GM23338 (cell line): ENCODE measurements around the gene ANP32E.

Experiments
- CREB1 ChIP-seq: fragments of 250-450 bp; sonication (Bioruptor Pico); IDR thresholded peaks from 2 replicates; pipeline ENCODE4 v1.5.0; 2020; ENCODE audit warnings: low read depth, mild to moderate bottlenecking, moderate library complexity
- EZH2 ChIP-seq: fragments of 200-600 bp; sonication (generic); IDR thresholded peaks from one replicate; pipeline ENCODE4 v1.8.0; 2017; ENCODE audit warnings: antibody characterized with exemption, mild to moderate bottlenecking, low read depth; ENCODE audit not compliant: unreplicated experiment
- EZH2phosphoT487 ChIP-seq: fragments of 200-600 bp; sonication (generic); IDR thresholded peaks from one replicate; pipeline ENCODE4 v1.8.1; 2018; ENCODE audit warnings: antibody characterized with exemption; ENCODE audit not compliant: unreplicated experiment
- JUNB ChIP-seq: IDR thresholded peaks from one replicate; pipeline ENCODE4 v1.6.1; 2016; ENCODE audit warnings: antibody characterized with exemption; ENCODE audit not compliant: unreplicated experiment
- POLR2AphosphoS5 ChIP-seq: IDR thresholded peaks from 2 replicates; pipeline ENCODE4 v1.6.1; 2016; ENCODE audit warnings: antibody characterized with exemption, low read depth
- ZNF114 ChIP-seq: fragments of 250-450 bp; sonication (Bioruptor Pico); IDR thresholded peaks from 2 replicates; pipeline ENCODE4 v1.5.0; 2020; ENCODE audit warnings: mild to moderate bottlenecking, moderate library complexity
- ZNF331 ChIP-seq: fragments of 250-450 bp; sonication (Bioruptor Pico); IDR thresholded peaks from 2 replicates; pipeline ENCODE4 v1.5.0; 2020; ENCODE audit warnings: low read depth, mild to moderate bottlenecking, moderate library complexity
- TF ChIP-seq, protein P1 (sequence below), 2 experiments: fragments of 200-600 bp in 1 of 2; sonication (generic) in 1 of 2; conservative IDR thresholded peaks; 2 replicates each; pipeline versions ENCODE4 v1.5.1 to v1.6.1; 2016 to 2017; ENCODE audit warnings: antibody characterized with exemption in 2 of 2, low read depth in 2 of 2, mild to moderate bottlenecking in 2 of 2, moderate library complexity in 1 of 2
- TF ChIP-seq, protein P2 (sequence below): IDR thresholded peaks from 2 replicates; pipeline ENCODE4 v1.6.1; 2016; ENCODE audit warnings: antibody characterized with exemption
- TF ChIP-seq, protein P3 (sequence below): IDR thresholded peaks from one replicate; pipeline ENCODE4 v1.6.1; 2018; ENCODE audit warnings: antibody characterized with exemption; ENCODE audit not compliant: unreplicated experiment
- TF ChIP-seq, protein P4 (sequence below): fragments of 250-450 bp; sonication (Bioruptor Pico); IDR thresholded peaks from 2 replicates; pipeline ENCODE4 v1.5.0; 2020; ENCODE audit warnings: mild to moderate bottlenecking, moderate library complexity

DNA sequence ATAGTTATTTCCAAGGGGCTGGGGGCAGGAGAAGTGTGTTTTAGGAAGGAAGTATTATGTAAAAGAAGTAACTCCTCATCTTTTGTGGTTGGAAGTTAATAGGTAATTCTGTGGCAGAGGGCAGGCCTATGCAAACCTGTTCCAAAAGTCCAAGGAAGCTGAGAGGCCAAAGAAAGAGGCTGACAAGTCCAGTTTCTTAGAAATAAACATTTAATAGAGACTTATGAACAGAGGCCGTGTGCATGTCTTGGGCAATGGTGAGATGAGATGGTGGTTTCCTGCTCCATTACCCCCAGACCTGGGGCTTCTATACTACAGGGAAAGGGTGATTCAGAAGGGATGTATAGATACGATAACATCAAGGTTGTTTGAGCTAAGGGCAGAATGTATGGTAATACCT is 14.0 kb upstream of the ANP32E start:
- TF ChIP-seq, protein P1, sequence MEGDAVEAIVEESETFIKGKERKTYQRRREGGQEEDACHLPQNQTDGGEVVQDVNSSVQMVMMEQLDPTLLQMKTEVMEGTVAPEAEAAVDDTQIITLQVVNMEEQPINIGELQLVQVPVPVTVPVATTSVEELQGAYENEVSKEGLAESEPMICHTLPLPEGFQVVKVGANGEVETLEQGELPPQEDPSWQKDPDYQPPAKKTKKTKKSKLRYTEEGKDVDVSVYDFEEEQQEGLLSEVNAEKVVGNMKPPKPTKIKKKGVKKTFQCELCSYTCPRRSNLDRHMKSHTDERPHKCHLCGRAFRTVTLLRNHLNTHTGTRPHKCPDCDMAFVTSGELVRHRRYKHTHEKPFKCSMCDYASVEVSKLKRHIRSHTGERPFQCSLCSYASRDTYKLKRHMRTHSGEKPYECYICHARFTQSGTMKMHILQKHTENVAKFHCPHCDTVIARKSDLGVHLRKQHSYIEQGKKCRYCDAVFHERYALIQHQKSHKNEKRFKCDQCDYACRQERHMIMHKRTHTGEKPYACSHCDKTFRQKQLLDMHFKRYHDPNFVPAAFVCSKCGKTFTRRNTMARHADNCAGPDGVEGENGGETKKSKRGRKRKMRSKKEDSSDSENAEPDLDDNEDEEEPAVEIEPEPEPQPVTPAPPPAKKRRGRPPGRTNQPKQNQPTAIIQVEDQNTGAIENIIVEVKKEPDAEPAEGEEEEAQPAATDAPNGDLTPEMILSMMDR (conservative IDR thresholded peaks at IDR 0.05; ENCODE audit: low read depth in 2 of 2) = no peak
- TF ChIP-seq, protein P2, sequence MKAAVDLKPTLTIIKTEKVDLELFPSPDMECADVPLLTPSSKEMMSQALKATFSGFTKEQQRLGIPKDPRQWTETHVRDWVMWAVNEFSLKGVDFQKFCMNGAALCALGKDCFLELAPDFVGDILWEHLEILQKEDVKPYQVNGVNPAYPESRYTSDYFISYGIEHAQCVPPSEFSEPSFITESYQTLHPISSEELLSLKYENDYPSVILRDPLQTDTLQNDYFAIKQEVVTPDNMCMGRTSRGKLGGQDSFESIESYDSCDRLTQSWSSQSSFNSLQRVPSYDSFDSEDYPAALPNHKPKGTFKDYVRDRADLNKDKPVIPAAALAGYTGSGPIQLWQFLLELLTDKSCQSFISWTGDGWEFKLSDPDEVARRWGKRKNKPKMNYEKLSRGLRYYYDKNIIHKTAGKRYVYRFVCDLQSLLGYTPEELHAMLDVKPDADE = no peak
- TF ChIP-seq, protein P3, sequence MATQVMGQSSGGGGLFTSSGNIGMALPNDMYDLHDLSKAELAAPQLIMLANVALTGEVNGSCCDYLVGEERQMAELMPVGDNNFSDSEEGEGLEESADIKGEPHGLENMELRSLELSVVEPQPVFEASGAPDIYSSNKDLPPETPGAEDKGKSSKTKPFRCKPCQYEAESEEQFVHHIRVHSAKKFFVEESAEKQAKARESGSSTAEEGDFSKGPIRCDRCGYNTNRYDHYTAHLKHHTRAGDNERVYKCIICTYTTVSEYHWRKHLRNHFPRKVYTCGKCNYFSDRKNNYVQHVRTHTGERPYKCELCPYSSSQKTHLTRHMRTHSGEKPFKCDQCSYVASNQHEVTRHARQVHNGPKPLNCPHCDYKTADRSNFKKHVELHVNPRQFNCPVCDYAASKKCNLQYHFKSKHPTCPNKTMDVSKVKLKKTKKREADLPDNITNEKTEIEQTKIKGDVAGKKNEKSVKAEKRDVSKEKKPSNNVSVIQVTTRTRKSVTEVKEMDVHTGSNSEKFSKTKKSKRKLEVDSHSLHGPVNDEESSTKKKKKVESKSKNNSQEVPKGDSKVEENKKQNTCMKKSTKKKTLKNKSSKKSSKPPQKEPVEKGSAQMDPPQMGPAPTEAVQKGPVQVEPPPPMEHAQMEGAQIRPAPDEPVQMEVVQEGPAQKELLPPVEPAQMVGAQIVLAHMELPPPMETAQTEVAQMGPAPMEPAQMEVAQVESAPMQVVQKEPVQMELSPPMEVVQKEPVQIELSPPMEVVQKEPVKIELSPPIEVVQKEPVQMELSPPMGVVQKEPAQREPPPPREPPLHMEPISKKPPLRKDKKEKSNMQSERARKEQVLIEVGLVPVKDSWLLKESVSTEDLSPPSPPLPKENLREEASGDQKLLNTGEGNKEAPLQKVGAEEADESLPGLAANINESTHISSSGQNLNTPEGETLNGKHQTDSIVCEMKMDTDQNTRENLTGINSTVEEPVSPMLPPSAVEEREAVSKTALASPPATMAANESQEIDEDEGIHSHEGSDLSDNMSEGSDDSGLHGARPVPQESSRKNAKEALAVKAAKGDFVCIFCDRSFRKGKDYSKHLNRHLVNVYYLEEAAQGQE = no peak
- TF ChIP-seq EZH2 = no peak
- no peak for TF ChIP-seq POLR2AphosphoS5
- no peak for TF ChIP-seq EZH2phosphoT487
- TF ChIP-seq CREB1 (CRISPR knock-in tag) = no peak
- TF ChIP-seq, protein P4, sequence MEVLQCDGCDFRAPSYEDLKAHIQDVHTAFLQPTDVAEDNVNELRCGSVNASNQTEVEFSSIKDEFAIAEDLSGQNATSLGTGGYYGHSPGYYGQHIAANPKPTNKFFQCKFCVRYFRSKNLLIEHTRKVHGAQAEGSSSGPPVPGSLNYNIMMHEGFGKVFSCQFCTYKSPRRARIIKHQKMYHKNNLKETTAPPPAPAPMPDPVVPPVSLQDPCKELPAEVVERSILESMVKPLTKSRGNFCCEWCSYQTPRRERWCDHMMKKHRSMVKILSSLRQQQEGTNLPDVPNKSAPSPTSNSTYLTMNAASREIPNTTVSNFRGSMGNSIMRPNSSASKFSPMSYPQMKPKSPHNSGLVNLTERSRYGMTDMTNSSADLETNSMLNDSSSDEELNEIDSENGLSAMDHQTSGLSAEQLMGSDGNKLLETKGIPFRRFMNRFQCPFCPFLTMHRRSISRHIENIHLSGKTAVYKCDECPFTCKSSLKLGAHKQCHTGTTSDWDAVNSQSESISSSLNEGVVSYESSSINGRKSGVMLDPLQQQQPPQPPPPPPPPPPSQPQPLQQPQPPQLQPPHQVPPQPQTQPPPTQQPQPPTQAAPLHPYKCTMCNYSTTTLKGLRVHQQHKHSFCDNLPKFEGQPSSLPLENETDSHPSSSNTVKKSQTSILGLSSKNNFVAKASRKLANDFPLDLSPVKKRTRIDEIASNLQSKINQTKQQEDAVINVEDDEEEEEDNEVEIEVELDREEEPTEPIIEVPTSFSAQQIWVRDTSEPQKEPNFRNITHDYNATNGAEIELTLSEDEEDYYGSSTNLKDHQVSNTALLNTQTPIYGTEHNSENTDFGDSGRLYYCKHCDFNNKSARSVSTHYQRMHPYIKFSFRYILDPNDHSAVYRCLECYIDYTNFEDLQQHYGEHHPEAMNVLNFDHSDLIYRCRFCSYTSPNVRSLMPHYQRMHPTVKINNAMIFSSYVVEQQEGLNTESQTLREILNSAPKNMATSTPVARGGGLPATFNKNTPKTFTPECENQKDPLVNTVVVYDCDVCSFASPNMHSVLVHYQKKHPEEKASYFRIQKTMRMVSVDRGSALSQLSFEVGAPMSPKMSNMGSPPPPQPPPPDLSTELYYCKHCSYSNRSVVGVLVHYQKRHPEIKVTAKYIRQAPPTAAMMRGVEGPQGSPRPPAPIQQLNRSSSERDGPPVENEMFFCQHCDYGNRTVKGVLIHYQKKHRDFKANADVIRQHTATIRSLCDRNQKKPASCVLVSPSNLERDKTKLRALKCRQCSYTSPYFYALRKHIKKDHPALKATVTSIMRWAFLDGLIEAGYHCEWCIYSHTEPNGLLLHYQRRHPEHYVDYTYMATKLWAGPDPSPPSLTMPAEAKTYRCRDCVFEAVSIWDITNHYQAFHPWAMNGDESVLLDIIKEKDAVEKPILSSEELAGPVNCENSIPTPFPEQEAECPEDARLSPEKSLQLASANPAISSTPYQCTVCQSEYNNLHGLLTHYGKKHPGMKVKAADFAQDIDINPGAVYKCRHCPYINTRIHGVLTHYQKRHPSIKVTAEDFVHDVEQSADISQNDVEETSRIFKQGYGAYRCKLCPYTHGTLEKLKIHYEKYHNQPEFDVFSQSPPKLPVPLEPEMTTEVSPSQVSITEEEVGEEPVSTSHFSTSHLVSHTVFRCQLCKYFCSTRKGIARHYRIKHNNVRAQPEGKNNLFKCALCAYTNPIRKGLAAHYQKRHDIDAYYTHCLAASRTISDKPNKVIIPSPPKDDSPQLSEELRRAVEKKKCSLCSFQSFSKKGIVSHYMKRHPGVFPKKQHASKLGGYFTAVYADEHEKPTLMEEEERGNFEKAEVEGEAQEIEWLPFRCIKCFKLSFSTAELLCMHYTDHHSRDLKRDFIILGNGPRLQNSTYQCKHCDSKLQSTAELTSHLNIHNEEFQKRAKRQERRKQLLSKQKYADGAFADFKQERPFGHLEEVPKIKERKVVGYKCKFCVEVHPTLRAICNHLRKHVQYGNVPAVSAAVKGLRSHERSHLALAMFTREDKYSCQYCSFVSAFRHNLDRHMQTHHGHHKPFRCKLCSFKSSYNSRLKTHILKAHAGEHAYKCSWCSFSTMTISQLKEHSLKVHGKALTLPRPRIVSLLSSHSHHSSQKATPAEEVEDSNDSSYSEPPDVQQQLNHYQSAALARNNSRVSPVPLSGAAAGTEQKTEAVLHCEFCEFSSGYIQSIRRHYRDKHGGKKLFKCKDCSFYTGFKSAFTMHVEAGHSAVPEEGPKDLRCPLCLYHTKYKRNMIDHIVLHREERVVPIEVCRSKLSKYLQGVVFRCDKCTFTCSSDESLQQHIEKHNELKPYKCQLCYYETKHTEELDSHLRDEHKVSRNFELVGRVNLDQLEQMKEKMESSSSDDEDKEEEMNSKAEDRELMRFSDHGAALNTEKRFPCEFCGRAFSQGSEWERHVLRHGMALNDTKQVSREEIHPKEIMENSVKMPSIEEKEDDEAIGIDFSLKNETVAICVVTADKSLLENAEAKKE (CRISPR knock-in tag) = no peak
- TF ChIP-seq JUNB = no peak
- no peak for TF ChIP-seq ZNF114
- TF ChIP-seq ZNF331 = no peak
